Renal cortex interstitium (tissue), 11 donors: ENCODE data around the gene CD3D. TPM values are rescaled to one million over a fixed set of nuclear protein-coding genes. Genes with fewer than 3 reads are reported as not detected.
"Not testable (repeated sequence)": the region's sequence is repeated elsewhere in the genome, so short reads cannot be mapped to it uniquely, and the experiment has no call there.

Source experiments
- DNase-seq, 11 donors: peaks; one replicate each; pipeline ENCODE4 v3.0.0-alpha.2; 2013; ENCODE audit warnings: low read depth in 9 of 11, low spot score in 4 of 11; ENCODE audit errors: extremely low read depth in 1 of 11
- polyA plus RNA-seq, 3 donors: library from polyadenylated mRNA; unstranded; fragments of 120-200 nt; gene quantifications; one replicate each; pipeline ENCODE4 v1.2.1, GENCODE V29; 2013; ENCODE audit not compliant: insufficient read length in 3 of 3

CD3D gene
- polyA plus RNA-seq, 3 donors = 0.43 to 0.65 TPM; not detected in 1

DNA sequence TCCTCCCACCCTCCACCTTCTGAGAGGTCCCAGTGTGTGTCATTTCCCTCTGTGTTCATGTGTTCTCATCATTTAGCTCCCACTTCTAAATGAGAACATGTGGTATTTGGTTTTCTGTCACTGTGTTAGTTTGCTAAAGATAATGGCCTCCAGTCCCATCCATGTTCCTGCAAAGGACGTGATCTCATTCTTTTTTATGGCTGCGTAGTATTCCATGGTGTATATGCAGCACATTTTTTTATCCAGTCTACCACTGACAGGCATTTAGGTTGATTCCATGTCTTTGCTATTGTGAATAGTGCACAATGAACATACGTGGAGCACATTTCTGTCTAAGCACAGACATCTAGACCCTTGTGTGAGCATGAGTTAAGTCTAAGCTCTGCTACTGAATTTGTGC is 32.2 kb downstream of the CD3D start:
- DNase-seq = no peak

DNA sequence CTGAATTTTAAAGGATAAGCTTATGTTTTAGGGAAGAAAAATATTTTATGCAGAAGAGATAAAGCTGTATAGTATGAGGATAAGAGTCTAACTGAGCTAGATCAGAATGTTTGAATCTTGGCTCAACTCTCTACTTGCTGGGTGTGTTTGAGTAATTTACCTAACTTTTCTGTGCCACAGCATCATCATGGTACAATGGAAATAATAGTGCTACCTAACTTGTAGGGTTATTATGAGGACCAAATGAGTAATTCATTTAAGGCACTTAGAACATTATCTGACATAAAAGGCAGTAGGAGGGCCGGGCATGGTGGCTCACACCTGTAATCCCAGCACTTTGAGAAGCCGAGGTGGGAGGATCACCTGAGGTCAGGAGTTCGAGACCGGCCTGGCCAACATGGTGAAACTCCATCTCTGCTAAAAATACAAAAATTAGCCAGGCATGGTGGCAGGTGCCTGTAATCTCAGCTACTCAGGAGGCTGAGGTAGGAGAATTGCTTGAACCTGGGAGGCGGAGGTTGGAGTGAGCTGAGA is 33.4 kb downstream of the CD3D start:
- not testable (repeated sequence) for DNase-seq

DNA sequence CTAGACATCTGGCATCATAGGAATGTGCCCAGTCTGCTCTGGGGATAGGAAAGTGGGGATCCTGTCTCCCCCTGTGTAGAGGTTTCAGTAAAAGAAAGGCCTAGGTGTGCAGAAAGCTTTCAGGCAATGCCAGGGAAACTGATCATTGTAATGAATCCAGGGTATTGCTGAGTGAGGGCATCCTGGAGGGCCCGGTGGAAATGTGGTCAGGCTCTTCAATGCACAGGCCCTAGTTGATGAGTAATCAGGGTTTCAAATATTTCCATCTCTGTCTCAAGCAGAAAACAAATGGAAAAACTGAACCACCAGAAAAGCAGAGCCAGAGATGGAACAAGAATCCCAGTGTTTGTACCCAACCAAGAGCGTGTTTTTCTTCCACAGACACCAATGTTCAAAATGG is 35.9 kb downstream of the CD3D start:
- no peak for DNase-seq

DNA sequence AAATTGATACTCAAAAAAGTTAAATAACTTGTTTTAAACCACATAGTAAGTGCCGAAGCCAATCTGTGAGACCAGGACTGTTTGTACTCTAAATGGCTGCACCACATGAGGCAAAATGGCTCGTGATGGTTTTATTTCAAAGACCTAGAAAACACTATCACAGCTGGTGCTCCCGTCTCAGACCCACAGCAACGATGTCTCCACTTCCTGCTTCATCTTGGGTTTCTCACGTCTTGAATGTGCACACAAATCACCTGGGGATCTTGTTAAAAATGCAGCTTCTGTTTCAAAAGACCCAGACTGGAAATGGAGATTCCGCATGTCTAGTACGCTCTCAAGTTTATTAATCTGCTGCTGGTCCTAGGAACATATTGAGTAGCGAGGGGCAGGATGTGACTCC is 36.8 kb downstream of the CD3D start:
- no peak for DNase-seq

DNA sequence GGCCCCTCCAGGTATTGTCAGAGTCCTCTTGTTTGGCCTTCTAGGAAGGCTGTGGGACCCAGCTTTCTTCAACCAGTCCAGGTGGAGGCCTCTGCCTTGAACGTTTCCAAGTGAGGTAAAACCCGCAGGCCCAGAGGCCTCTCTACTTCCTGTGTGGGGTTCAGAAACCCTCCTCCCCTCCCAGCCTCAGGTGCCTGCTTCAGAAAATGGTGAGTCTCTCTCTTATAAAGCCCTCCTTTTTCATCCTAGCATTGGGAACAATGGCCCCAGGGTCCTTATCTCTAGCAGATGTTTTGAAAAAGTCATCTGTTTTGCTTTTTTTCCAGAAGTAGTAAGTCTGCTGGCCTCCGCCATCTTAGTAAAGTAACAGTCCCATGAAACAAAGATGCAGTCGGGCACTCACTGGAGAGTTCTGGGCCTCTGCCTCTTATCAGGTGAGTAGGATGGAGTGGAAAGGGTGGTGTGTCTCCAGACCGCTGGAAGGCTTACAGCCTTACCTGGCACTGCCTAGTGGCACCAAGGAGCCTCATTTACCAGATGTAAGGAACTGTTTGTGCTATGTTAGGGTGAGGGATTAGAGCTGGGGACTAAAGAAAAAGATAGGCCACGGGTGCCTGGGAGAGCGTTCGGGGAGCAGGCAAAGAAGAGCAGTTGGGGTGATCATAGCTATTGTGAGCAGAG is 37.8 kb downstream of the CD3D start, which contains the start of gene CD3E:
CD3E (plus strand) TSS at position 163 of the 681 bp plus-strand sequence; CDS start at position 386, 223 bp downstream.
- no peak for DNase-seq

DNA sequence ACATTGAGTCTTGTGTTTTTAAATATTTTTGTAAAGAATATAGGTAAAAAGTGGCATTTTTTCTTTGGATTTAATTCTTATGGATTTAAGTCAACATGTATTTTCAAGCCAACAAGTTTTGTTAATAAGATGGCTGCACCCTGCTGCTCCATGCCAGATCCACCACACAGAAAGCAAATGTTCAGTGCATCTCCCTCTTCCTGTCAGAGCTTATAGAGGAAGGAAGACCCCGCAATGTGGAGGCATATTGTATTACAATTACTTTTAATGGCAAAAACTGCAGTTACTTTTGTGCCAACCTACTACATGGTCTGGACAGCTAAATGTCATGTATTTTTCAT is 38.3 kb downstream of the CD3D start:
- DNase-seq = no peak

DNA sequence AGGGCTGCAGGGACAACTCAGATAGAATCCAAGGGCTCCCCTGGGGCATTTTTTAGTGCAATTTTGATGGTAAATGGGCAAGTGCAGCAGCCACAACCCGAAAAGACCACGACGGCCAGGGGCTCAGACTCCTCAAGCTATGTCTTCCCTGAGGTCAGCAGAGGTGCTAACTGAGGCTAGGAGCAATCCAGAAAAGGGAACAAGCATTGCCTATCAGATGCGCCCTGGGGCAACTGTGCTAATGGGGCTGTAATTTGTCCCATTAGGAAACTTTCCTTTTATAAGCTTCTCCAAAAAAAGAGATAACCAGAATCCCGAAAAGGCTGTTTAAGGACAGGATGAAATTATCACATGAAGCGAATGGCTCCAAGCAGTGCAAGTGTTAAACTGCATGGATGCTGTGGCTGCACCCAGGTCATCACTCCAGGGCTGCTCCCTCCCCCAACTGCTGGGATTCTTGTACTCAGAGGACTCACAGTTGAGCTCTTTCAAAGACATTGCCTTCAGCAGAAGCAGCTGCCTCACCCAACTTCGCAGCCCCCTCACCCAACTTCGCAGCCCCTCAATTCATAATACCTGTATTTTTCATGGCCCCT is 40.8 kb downstream of the CD3D start:
- DNase-seq = no peak

DNA sequence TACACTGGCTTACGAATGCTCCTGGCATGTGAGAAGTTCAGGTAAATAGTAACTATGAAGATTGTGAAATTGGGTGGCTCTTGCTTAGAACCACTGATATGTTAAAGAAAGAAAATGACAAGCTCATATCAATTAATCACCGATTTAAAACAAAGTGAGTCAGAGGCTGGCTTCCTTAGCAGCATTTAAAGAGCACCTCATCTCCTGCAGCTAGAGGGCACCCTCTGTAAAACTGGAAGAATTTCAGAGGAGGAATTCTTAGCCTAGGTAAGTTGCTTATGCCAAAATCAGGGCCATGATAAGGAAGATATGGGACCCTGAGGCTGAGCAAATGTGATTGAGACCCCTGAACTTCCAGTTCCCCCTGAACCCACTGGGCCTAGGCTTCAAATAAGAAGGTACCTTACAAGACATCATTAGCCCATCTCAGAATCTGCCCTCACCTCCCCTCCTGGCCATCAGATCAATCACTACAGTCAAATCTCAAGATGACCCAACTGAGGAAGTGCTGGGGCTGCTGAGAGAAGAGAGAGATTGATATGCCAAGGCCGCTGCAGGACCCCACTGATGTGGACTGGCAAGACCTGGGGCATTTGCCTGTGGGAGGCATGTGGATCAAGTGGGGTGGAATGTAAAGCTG is 46.6 kb downstream of the CD3D start:
- no peak for DNase-seq

DNA sequence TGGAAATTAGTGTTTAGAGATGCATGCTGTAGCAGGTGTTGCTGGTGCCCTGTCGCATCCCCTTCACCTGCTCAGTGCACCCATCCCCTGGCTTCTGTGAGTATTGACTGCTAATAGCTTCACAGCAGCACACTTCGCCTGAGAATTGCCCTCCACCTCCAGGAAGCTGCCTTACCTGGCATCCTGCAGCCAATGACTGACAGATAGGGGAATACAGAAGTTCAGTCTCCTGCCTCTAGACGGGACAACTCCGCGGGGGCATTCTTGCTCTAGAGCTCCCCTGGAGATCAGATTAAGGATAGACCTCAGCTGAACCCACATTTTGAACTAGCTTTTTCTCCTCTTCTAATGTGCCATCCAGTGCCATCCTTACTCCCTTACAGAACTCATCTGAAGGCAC is 47.3 kb downstream of the CD3D start:
- no peak for DNase-seq

DNA sequence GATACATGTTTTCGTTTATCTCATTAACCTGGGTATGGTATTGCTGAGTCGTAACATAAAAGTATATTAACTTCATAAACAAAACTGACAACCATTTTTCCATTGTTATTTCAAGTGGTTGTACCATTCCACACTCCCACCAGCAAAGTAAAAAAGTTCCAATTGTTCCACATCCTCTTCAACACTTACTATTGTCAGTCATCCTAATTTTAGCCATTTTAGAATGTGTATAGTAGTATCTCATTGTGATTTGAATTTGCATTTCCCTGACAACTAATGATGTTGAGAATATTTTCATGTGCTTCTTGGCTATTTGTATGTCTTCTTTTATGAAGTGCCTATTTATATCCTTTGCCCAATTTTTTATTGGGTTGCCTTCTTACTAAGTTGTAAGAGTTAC is 48.5 kb downstream of the CD3D start:
- no peak for DNase-seq

DNA sequence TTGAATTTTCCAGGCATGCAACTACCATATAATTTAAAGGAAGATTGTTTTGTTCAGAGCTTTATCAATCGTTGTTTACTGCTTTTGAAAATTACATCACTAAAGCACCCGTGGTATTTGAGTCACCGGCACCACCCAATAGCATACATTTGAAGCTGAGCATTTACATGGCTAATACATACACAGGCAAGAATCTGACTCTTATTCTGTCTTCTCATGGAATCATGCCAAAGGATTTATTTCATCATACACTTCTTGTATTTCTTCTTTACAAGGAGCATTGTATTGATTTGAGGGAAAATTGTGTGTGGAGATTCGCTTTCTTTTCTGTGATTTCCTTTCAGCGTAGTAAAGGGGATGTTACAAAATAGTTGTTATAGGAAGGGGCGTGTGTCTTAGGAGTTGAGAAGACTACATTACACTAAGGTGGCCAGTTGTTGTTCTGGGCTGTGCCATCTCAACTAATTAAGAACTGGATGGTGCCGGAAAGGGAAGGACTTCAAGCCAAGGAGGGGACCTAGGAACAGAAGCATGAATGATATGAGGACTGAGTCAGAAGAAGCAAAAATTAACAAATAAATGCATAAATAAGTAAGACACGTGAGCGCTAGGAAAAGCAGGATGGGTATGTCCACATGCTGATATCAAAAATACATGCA is 50.9 kb downstream of the CD3D start:
- no peak for DNase-seq

DNA sequence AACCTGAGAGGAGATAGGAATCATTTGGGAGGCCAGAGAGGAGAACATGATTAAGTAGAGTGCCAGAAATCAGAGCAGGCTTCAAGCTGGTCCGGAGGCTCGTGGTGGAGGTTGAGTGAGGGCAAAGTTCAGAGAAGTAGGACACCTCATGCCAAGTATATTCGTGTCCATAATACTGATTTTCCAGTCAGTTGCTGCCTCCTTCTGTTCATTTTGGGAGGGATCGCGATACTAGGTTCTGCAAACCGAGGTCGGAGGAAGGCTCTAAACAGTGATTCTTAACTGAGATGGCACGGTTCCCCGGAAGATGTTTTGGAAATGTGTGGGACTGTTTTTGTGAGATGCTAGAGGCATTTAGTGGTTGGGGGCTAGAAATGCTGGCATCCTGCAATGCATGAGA is 51.6 kb downstream of the CD3D start:
- DNase-seq = no peak

DNA sequence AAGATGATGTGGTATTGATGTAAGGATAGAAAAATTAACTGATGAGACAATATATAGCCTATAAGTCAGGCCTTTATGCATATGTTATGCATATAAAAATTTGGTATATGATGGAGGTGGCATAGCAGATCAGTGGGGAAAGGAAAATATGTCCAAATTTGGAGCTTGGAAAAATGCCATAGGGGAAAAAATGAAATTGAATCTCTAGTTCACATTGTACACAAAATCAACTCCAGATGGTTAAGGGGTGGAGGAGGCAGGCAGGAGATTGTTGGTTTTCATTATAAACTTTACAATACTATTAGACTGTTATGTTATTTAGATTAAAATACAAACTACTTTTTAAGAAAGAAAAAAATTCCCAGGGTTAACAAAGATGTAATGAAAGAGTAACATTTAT is 53.1 kb downstream of the CD3D start:
- DNase-seq = no peak

Other genes starting within 250 kb of the CD3D start
- 1 to 10 TPM; 1.1 to 1.6 (median 1.2) TPM for gene SCN4B, start 189.9 kb downstream of the CD3D start, polyA plus RNA-seq
- 1 to 10 TPM; 3.5 to 5.3 (median 3.9) TPM for gene SCN2B, start 166.1 kb downstream of the CD3D start, polyA plus RNA-seq
- gene JAML, start 117.7 kb downstream of the CD3D start, polyA plus RNA-seq = 1 to 10 TPM; 2.9 to 4.1 (median 2.9) TPM
- 1 to 10 TPM; 5.1 to 8.2 (median 6.8) TPM for gene MPZL3, start 90.3 kb downstream of the CD3D start, polyA plus RNA-seq
- 10 to 100 TPM; 16.4 to 56.1 (median 21.3) TPM for gene MPZL2, start 78.4 kb downstream of the CD3D start, polyA plus RNA-seq
- gene CD3E, start 38.0 kb downstream of the CD3D start, polyA plus RNA-seq = under 1 TPM; 0.36 to 0.48 (median 0.39) TPM
- under 1 TPM; 0.07 to 0.20 (median 0.17) TPM for gene CD3G, start 1.6 kb upstream of the CD3D start, polyA plus RNA-seq
- 10 to 100 TPM; 34.8 to 48.3 (median 43.1) TPM for gene UBE4A, start 16.9 kb upstream of the CD3D start, polyA plus RNA-seq
- 100 to 1,000 TPM; 386 to 467 (median 459) TPM for gene ATP5MG, start 58.9 kb upstream of the CD3D start, polyA plus RNA-seq
- gene KMT2A, start 93.8 kb upstream of the CD3D start, polyA plus RNA-seq = 10 to 100 TPM; 43.7 to 47.3 (median 45.4) TPM
- gene TTC36, start 184.8 kb upstream of the CD3D start, polyA plus RNA-seq = 1 to 10 TPM in 2 of 3 donors, under 1 TPM in 1; 0.76 to 1.9 (median 1.6) TPM
- gene TMEM25, start 188.5 kb upstream of the CD3D start, polyA plus RNA-seq = 10 to 100 TPM; 26.1 to 36.7 (median 30.9) TPM
- 10 to 100 TPM; 43.5 to 48.9 (median 48.7) TPM for gene IFT46, start 223.2 kb upstream of the CD3D start, polyA plus RNA-seq
- gene ARCN1, start 229.7 kb upstream of the CD3D start, polyA plus RNA-seq = 100 to 1,000 TPM; 156 to 194 (median 186) TPM